RWPE2 (cell line): ENCODE measurements around the gene NOCT.

ENCODE experiments used
- ATAC-seq: fragments of 200-7000 bp; cut with Tn5 transposase; 3 replicates; pipeline ENCODE4 v1.9.1; 2021; ENCODE audit warnings: low read depth
- DNase-seq: peaks from one replicate; pipeline ENCODE4 v3.0.0-alpha.2; 2020; ENCODE audit warnings: low spot score
- H3K27ac ChIP-seq: fragments of 450-650 bp; 2 replicates; pipeline ENCODE4 v1.5.1; 2017; ENCODE audit warnings: mild to moderate bottlenecking; ENCODE audit not compliant: poor library complexity, severe bottlenecking
- H3K27me3 ChIP-seq: fragments of 250-450 bp; sonication (Bioruptor Pico); 2 replicates; pipeline ENCODE4 v1.5.1; 2021; ENCODE audit warnings: mild to moderate bottlenecking, moderate library complexity; ENCODE audit not compliant: insufficient read depth, poor library complexity, severe bottlenecking
- H3K36me3 ChIP-seq: fragments of 250-450 bp; sonication (Bioruptor Pico); 2 replicates; pipeline ENCODE4 v1.5.1; 2020; ENCODE audit warnings: low read depth, mild to moderate bottlenecking, moderate library complexity
- H3K4me1 ChIP-seq: fragments of 250-450 bp; sonication (Bioruptor Pico); 2 replicates; pipeline ENCODE4 v1.5.1; 2021; ENCODE audit warnings: mild to moderate bottlenecking, moderate library complexity; ENCODE audit not compliant: insufficient read depth, poor library complexity, severe bottlenecking
- H3K4me3 ChIP-seq: fragments of 250-450 bp; sonication (Bioruptor Pico); 2 replicates; pipeline ENCODE4 v1.5.1; 2021; ENCODE audit warnings: mild to moderate bottlenecking, moderate library complexity; ENCODE audit not compliant: severe bottlenecking
- H3K9me3 ChIP-seq: fragments of 250-450 bp; sonication (Bioruptor Pico); 2 replicates; pipeline ENCODE4 v1.5.1; 2021; ENCODE audit warnings: mild to moderate bottlenecking, moderate library complexity; ENCODE audit not compliant: severe bottlenecking
- TF ChIP-seq, protein P1 (sequence below): fragments of 450-650 bp; IDR thresholded peaks from one replicate; pipeline ENCODE4 v1.5.1; 2017; ENCODE audit warnings: mild to moderate bottlenecking, moderate library complexity; ENCODE audit not compliant: poor library complexity, severe bottlenecking

Gene NOCT, protein sequence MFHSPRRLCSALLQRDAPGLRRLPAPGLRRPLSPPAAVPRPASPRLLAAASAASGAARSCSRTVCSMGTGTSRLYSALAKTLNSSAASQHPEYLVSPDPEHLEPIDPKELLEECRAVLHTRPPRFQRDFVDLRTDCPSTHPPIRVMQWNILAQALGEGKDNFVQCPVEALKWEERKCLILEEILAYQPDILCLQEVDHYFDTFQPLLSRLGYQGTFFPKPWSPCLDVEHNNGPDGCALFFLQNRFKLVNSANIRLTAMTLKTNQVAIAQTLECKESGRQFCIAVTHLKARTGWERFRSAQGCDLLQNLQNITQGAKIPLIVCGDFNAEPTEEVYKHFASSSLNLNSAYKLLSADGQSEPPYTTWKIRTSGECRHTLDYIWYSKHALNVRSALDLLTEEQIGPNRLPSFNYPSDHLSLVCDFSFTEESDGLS

DNA sequence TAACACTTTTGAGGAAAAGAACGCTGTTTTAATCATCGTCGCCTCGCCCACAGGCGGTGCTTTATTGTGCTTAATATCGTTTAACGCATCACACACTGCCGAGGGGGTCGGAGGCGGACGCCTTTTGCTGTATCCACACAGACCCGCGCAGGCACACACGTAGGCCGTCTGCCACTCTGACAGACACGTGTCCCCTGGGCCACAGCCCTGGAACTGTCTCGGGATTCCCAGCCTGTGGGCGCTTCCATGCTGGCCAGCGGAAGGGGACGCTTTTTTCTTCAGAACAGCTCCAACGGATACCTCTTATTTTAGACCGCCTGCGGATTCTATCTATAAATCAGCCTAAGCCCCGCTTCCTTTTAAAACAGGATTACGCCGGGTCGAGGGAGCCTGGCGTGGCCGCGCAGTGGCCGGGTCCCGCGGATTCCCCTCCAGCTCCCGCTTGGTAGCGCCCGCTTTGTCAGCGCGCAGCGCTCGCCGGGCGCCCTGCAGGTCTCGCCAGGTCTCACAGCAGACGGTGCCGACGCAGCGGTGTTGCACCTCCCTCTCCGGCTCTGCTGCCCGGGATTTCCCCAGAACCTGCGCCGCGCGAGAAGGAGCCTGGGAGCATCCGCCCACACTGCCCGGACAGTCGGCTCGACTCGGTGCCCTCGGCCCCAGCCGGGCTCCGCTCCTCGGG is at the start of gene NOCT:
NOCT (plus strand) TSS at position 513 of the 679 bp plus-strand sequence. CDS start 201 bp downstream, outside the sequence.
- H3K27me3 ChIP-seq, result no peaks in the 10 kb centered on the region
- peak within 1 kb of the TSS; percentile 98 for H3K27ac ChIP-seq
- peak; percentile 96 for DNase-seq
- ATAC-seq, result peak; percentile 87
- peaks cover 17% of the 10 kb centered on the region for H3K36me3 ChIP-seq
- H3K4me1 ChIP-seq, result peaks cover 24% of the 10 kb centered on the region
- TF ChIP-seq, protein P1, sequence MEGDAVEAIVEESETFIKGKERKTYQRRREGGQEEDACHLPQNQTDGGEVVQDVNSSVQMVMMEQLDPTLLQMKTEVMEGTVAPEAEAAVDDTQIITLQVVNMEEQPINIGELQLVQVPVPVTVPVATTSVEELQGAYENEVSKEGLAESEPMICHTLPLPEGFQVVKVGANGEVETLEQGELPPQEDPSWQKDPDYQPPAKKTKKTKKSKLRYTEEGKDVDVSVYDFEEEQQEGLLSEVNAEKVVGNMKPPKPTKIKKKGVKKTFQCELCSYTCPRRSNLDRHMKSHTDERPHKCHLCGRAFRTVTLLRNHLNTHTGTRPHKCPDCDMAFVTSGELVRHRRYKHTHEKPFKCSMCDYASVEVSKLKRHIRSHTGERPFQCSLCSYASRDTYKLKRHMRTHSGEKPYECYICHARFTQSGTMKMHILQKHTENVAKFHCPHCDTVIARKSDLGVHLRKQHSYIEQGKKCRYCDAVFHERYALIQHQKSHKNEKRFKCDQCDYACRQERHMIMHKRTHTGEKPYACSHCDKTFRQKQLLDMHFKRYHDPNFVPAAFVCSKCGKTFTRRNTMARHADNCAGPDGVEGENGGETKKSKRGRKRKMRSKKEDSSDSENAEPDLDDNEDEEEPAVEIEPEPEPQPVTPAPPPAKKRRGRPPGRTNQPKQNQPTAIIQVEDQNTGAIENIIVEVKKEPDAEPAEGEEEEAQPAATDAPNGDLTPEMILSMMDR, result no peak
- H3K4me3 ChIP-seq, result peak within 1 kb of the TSS; percentile 87
- H3K9me3 ChIP-seq, result no peaks in the 10 kb centered on the region

- Histone ChIP-seq H3K36me3 (no peaks in the 10 kb centered on the region), H3K4me1 (no peaks in the 10 kb centered on the region), H3K9me3 (no peaks in the 10 kb centered on the region), H3K27me3 (no peaks in the 10 kb centered on the region), H3K4me3 (no peak overlapping the region), H3K27ac (no peak overlapping the region)
- TF ChIP-seq, protein P1, result no peak
- ATAC-seq (no peak), DNase-seq (no peak)
Measured at GRCh38 chr4:138967313-138967712, 48.3 kb upstream of the NOCT start.

DNA sequence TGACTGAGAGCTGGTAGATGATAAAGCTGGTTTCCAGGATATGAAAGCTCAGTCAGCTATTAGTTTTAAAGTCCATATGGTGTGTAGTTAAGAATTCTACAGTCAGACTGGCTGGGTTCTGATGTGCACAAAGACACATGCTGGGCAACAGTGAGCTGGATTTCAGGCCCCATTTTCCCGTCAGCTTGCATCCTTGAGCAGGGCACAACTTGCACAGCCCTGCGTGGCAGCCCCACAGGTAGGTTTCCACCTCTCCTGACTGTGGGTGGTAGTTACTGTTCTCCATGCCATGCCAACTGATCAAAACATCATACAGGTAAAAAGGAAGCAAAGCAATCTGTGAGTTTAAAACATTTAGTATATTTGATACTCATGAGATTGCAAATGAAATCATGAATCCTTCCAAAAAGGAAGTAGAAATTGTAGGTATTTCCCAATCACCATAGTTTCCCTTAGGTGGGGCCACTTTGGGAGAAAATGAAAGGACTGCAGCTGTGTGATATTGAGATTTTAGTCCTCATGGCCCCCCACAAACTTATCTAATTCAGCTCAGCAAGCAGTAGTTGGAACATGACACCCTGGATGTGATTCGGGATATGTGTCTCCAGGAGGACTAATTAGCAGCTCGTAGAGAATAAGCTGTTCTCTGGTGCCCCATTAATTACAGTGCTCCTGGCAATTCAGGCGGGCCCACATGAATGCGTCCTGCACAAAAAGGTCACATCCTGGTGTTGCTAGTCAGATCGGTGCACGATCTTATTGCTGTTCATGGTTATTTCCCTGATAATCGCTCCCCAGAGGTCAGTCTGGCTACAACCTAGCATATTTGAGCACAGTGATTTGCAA is 42.4 kb upstream of the NOCT start:
- DNase-seq (no peak), ATAC-seq (no peak)
- no peak overlapping the region for H3K27ac ChIP-seq
- H3K4me1 ChIP-seq, result no peaks in the 10 kb centered on the region
- TF ChIP-seq, protein P1, result no peak
- no peaks in the 10 kb centered on the region for H3K36me3 ChIP-seq
- H3K4me3 ChIP-seq, result no peak overlapping the region
- H3K9me3 ChIP-seq, result no peaks in the 10 kb centered on the region
- H3K27me3 ChIP-seq, result no peaks in the 10 kb centered on the region

GRCh38 chr4:138975225-138975624 is 40.4 kb upstream of the NOCT start:
- H3K4me1 ChIP-seq, result no peaks in the 10 kb centered on the region
- TF ChIP-seq, protein P1, result no peak
- no peaks in the 10 kb centered on the region for H3K36me3 ChIP-seq
- no peak overlapping the region for H3K4me3 ChIP-seq
- no peak for DNase-seq
- no peak overlapping the region for H3K27ac ChIP-seq
- no peaks in the 10 kb centered on the region for H3K27me3 ChIP-seq
- no peak for ATAC-seq
- no peaks in the 10 kb centered on the region for H3K9me3 ChIP-seq
